Karpas-422 (cell line): ENCODE results near the gene ARHGEF40. TPM values are rescaled to one million over a fixed set of nuclear protein-coding genes. Genes with fewer than 3 reads are reported as not detected.

Source experiments
- DNase-seq: peaks from one replicate; pipeline ENCODE4 v3.0.0-alpha.2; 2015
- H2AFZ ChIP-seq: fragments of 200-600 bp; sonication (generic); 2 replicates; pipeline ENCODE4 v1.6.1; 2014; ENCODE audit warnings: antibody characterized with exemption, low read length, mixed read lengths
- H3K27ac ChIP-seq: fragments of 200-600 bp; sonication (generic); 2 replicates; pipeline ENCODE4 v1.5.1; 2014; ENCODE audit warnings: mild to moderate bottlenecking, low read length, moderate library complexity
- H3K27me3 ChIP-seq: fragments of 200-600 bp; sonication (generic); 2 replicates; pipeline ENCODE4 v1.6.1; 2014; ENCODE audit warnings: low read length, mixed read lengths
- H3K36me3 ChIP-seq: fragments of 200-600 bp; sonication (generic); 2 replicates; pipeline ENCODE4 v1.6.1; 2014; ENCODE audit warnings: low read length, mixed read lengths; ENCODE audit not compliant: insufficient read depth
- H3K4me1 ChIP-seq: fragments of 200-600 bp; sonication (generic); 2 replicates; pipeline ENCODE4 v1.6.1; 2014; ENCODE audit warnings: mild to moderate bottlenecking, low read length, mixed read lengths
- H3K4me2 ChIP-seq: fragments of 200-600 bp; sonication (generic); 2 replicates; pipeline ENCODE4 v1.6.1; 2014; ENCODE audit warnings: low read length, low read depth, mild to moderate bottlenecking; ENCODE audit not compliant: poor library complexity, severe bottlenecking
- H3K4me3 ChIP-seq: fragments of 200-600 bp; sonication (generic); 2 replicates; pipeline ENCODE4 v1.5.1; 2014; ENCODE audit warnings: mild to moderate bottlenecking, antibody characterized with exemption, low read length, mixed read lengths
- H3K79me2 ChIP-seq: fragments of 200-600 bp; sonication (generic); 2 replicates; pipeline ENCODE4 v1.6.1; 2014; ENCODE audit warnings: mild to moderate bottlenecking, low read length, mixed read lengths
- H3K9ac ChIP-seq: fragments of 200-600 bp; sonication (generic); 2 replicates; pipeline ENCODE4 v1.6.0; 2014; ENCODE audit warnings: low read length
- H3K9me2 ChIP-seq: fragments of 200-600 bp; sonication (generic), shearing (Covaris generic); replicated peaks from 2 replicates; pipeline ENCODE4 v1.6.0; 2014; ENCODE audit warnings: mild to moderate bottlenecking, low read length, moderate library complexity; ENCODE audit not compliant: insufficient read depth
- H3K9me3 ChIP-seq: fragments of 300-700, 200-600 bp; sonication (generic); 2 replicates; pipeline ENCODE4 v1.6.1; 2014; ENCODE audit warnings: low read length, mixed read lengths
- H4K20me1 ChIP-seq: fragments of 200-600 bp; sonication (generic); 2 replicates; pipeline ENCODE4 v1.6.1; 2014; ENCODE audit warnings: mild to moderate bottlenecking, antibody characterized with exemption, low read length, low read depth; ENCODE audit not compliant: insufficient read depth
- total RNA-seq: library from RNA; depleted of rRNA; stranded (reverse); fragments of >200 nt; shearing (Covaris generic); gene quantifications from 2 replicates; pipeline ENCODE4 v1.2.3, GENCODE V29; 2014; ENCODE audit warnings: low replicate concordance

Gene ARHGEF40
- total RNA-seq, 1 experiment from 2014 or later: 2.2 TPM

DNA sequence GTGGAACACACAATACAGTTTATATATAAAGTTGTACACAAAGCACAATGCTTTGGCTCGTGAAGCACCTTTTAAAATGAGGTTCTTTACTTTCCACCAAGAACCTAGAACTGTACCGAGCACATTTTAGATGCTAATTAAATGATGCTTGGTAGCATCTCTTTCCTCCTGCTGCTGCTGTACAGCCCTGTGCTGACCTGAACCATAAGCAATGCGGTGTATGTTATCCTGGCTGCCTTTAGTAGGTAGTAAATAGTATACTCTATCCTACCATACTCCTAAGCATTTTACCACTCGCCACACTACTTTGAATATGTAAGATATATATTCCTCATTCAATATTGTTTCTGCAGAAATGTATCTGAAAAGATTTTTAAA is 15.3 kb upstream of the ARHGEF40 start:
- no peaks in the 10 kb centered on the region for H3K27me3 ChIP-seq
- no peaks in the 10 kb centered on the region for H3K36me3 ChIP-seq
- H3K27ac ChIP-seq: no peak overlapping the region
- H4K20me1 ChIP-seq: no peaks in the 10 kb centered on the region
- H3K4me2 ChIP-seq: no peak overlapping the region
- no peak overlapping the region for H2AFZ ChIP-seq
- H3K9me2 ChIP-seq: no peaks in the 10 kb centered on the region
- H3K9ac ChIP-seq: no peak overlapping the region
- H3K4me3 ChIP-seq: no peak overlapping the region
- no peaks in the 10 kb centered on the region for H3K79me2 ChIP-seq
- DNase-seq: no peak
- H3K4me1 ChIP-seq: no peaks in the 10 kb centered on the region
- H3K9me3 ChIP-seq: no peaks in the 10 kb centered on the region

DNA sequence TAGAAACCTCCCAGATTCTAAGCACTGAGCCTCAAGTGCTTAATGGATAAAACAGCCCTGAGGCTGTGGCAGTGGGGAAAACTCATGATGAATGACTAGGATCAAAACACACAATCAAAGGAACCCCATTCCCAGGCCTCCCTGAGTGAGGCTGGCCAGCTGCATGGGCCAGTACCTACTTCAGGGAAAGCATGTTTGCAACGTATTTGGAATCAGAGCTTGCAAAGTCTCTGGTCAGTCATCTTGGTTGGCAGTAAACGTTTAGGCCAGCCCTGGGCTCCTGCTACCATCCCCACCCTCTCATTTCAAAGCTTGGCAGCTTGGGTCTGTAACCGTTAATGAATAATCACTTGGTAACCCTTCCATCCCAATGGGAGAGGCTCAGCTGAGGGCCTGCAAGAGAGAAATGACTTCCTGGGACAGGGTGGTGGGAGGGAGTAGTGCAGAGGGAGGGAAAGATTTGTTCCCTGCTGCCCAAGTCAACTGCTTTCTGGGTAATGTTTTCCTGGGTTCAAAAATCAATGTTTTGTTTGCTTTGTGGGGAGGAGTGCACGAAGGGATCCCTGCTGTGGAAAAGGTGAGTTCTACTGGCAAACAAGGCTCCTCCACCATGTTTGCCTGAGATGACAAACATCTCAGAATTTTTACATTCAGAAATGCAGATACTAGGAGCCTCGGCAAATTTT is 14.5 kb upstream of the ARHGEF40 start:
- no peak for DNase-seq
- Histone ChIP-seq H3K9me3 (no peaks in the 10 kb centered on the region), H3K9me2 (no peaks in the 10 kb centered on the region), H3K36me3 (no peaks in the 10 kb centered on the region), H3K4me3 (no peak overlapping the region), H4K20me1 (no peaks in the 10 kb centered on the region), H3K79me2 (no peaks in the 10 kb centered on the region), H3K9ac (no peak overlapping the region), H3K27me3 (no peaks in the 10 kb centered on the region), H2AFZ (no peak overlapping the region), H3K4me1 (no peaks in the 10 kb centered on the region), H3K27ac (no peak overlapping the region), H3K4me2 (no peak overlapping the region)

DNA sequence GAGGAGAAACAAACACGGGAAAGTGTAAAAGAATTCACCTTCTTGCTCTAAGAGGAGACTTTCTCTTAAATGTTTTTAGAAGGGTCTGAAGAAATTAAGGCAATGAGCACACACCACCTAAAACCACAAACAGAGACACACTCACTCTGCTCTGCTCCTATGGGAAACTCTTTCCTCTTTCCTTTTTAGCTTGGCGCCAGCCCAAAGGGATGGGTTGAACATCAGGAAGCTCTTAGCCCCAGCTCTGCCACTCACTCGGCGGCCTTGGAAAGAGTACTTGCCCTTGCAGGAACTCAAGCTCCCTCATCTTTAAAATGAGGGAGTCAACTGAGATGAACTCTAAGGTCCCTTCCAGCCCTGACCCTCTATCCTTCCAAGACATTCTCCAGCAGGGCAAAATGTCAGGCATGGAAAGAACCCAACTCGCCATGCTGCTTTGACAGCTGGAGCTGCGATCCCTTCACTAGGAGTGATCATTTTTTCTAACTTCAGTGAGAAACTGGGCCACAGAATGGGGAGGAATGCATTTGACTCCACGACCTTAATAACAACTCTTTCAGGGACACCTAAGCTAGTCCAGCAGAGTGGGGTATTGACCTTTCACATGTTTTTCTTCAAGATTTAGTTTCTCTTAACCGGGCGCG is 13.5 kb upstream of the ARHGEF40 start:
- H3K27ac ChIP-seq: no peak overlapping the region
- H2AFZ ChIP-seq: no peak overlapping the region
- H3K4me2 ChIP-seq: no peak overlapping the region
- H3K9me3 ChIP-seq: no peaks in the 10 kb centered on the region
- no peaks in the 10 kb centered on the region for H4K20me1 ChIP-seq
- H3K4me1 ChIP-seq: no peaks in the 10 kb centered on the region
- H3K4me3 ChIP-seq: no peak overlapping the region
- H3K9ac ChIP-seq: no peak overlapping the region
- no peak for DNase-seq
- no peaks in the 10 kb centered on the region for H3K36me3 ChIP-seq
- H3K9me2 ChIP-seq: no peaks in the 10 kb centered on the region
- no peaks in the 10 kb centered on the region for H3K27me3 ChIP-seq
- no peaks in the 10 kb centered on the region for H3K79me2 ChIP-seq

DNA sequence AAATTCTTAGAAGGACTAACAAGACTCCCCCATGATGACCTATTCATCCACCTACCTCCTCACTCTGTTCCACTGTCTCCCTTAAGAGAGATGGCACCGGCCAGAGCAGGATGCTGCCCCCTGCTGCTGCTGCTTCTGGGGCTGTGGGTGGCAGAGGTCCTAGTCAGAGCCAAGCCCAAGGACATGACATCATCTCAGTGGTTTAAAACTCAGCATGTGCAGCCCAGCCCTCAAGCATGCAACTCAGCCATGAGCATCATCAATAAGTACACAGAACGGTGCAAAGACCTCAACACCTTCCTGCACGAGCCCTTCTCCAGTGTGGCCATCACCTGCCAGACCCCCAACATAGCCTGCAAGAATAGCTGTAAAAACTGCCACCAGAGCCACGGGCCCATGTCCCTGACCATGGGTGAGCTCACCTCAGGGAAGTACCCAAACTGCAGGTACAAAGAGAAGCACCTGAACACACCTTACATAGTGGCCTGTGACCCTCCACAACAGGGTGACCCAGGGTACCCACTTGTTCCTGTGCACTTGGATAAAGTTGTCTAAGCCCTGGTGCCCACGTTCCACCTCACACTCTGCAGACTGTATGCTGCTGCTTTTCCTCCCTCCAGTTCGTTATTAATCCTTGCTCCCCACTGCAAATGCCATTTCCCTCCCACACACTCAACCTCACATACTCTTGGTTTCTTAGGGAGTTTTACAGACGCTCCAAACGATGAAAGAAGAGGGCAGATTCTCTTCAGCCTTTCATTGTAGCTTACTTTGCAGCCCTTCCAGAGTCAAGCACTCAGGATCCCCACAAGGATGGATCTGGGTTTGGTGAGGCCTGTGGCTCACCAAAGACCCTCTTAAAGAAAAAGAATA is 12.1 kb upstream of the ARHGEF40 start, which contains the start of gene RNASE8:
TSS of gene RNASE8 (plus strand) at position 20 of the 873 bp plus-strand sequence. CDS start at position 91, 71 bp downstream.
- Histone ChIP-seq H3K9me2 (no peaks in the 10 kb centered on the region), H3K4me3 (no peak within 1 kb of the TSS), H4K20me1 (no peaks in the 10 kb centered on the region), H3K27ac (no peak within 1 kb of the TSS), H3K36me3 (no peaks in the 10 kb centered on the region), H3K79me2 (no peaks in the 10 kb centered on the region), H3K9me3 (no peaks in the 10 kb centered on the region), H3K4me1 (no peaks in the 10 kb centered on the region), H2AFZ (no peak within 1 kb of the TSS), H3K27me3 (no peaks in the 10 kb centered on the region), H3K4me2 (no peak within 1 kb of the TSS), H3K9ac (no peak within 1 kb of the TSS)
- DNase-seq: no peak

DNA sequence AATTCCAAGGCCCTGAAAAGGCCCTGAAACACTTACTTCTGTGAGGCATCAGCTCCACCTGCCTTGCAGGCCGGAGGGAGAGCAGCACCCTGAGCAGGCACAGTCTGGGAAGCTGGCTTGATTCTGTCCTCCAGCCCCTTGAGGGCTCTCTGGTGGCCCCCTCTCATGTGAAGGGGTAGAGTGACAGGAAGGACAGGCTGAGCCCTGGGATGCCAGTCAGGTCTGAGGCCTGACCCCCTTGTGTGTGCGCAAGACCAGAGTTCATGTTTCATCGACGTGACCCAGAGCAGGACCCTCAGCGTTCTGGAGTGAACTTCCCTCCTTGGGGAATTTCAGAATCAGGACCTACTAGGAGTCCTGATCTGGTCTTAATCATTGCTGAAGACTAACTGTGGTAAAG is 11.2 kb upstream of the ARHGEF40 start:
- H3K4me2 ChIP-seq: no peak overlapping the region

DNA sequence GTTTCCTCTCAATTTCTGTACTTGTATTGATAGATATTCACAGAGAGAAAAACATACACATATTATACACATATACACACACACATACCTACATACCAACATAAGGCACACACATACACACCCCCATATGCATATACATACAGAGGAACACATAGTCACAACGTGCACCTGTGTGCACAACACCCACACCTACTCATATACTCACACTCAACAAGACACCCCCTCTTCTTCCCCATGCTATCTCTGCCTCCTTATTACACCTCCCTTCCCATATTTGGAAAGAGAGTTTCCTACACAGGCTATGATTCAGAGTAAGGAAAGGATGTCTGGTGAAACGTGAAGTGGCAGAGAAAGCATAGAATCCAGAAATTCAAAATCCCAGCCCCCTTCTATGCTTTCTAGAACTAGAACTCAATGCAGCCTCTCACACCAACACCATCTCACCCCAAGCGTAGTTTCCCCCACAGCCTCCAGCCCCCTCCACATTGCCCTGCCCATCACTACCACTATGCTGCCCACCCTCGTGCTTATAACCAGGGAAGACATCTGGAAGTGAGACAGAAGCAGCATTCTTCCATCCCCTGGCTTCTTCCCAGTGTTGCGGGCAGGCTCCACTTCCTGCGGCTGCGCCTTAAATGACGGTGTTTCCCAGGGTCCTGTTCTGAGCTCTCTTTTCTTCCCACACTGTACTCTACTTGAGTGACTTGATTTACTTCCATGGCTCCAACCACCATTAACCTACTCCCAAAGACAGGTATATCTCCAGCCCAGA is 10.1 kb upstream of the ARHGEF40 start:
- no peak overlapping the region for H3K4me2 ChIP-seq
- no peak overlapping the region for H3K9ac ChIP-seq

More for the DNA sequence above, 11.2 kb upstream of the ARHGEF40 start:
- Histone ChIP-seq H4K20me1 (no peaks in the 10 kb centered on the region), H3K79me2 (no peaks in the 10 kb centered on the region), H3K9me2 (no peaks in the 10 kb centered on the region), H3K27me3 (no peaks in the 10 kb centered on the region), H3K27ac (no peak overlapping the region), H3K4me3 (no peak overlapping the region), H3K36me3 (no peaks in the 10 kb centered on the region), H3K4me1 (no peaks in the 10 kb centered on the region), H2AFZ (no peak overlapping the region), H3K9me3 (no peaks in the 10 kb centered on the region), H3K9ac (no peak overlapping the region)
- no peak for DNase-seq

DNA sequence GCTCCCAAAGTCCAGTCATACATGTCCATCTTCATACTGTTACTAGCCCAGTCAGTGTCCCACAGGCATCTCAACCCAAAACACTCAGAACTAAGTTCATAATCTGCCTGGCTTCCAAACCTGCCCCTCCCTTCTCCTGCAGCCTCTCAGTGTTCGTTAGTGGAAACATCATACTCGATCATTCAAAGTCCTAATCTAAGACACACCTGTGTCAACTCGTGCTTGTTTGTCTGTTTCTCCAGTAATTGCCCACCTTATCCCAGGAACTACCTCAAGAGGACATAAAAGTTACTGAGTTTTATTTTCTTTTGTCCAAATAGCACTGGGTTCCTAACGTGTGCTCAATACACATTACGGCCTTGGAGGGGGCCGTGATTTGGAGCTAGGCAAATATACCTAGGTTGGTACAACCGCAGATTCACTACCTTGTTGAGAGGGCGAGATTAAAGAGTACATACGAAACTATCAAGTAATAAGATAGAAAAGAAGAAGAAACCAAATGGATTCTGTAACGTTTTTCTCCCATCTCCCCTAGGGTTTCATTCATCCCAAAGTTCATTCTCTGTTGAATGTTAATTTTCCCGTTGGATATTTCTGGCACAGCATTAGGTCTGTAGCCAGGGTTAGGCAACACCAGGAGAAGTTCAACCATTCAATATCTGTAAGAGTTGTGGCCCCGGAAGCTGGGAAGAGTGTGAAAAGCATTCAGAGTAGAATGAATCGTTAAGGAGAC is 9.3 kb upstream of the ARHGEF40 start:
- H4K20me1 ChIP-seq: no peaks in the 10 kb centered on the region
- no peak overlapping the region for H3K9ac ChIP-seq
- DNase-seq: no peak
- H3K36me3 ChIP-seq: no peaks in the 10 kb centered on the region
- H3K4me3 ChIP-seq: no peak overlapping the region
- H3K79me2 ChIP-seq: no peaks in the 10 kb centered on the region
- no peaks in the 10 kb centered on the region for H3K9me3 ChIP-seq
- H3K27ac ChIP-seq: no peak overlapping the region
- H3K9me2 ChIP-seq: no peaks in the 10 kb centered on the region
- H2AFZ ChIP-seq: no peak overlapping the region
- H3K4me2 ChIP-seq: no peak overlapping the region
- no peaks in the 10 kb centered on the region for H3K4me1 ChIP-seq
- H3K27me3 ChIP-seq: no peaks in the 10 kb centered on the region

More for the DNA sequence above, 10.1 kb upstream of the ARHGEF40 start:
- no peaks in the 10 kb centered on the region for H3K79me2 ChIP-seq
- no peaks in the 10 kb centered on the region for H3K4me1 ChIP-seq
- no peak overlapping the region for H2AFZ ChIP-seq
- H3K27ac ChIP-seq: no peak overlapping the region
- DNase-seq: no peak
- H3K36me3 ChIP-seq: no peaks in the 10 kb centered on the region
- H3K27me3 ChIP-seq: no peaks in the 10 kb centered on the region
- no peaks in the 10 kb centered on the region for H3K9me3 ChIP-seq
- no peak overlapping the region for H3K4me3 ChIP-seq
- H3K9me2 ChIP-seq: no peaks in the 10 kb centered on the region
- no peaks in the 10 kb centered on the region for H4K20me1 ChIP-seq
